CD14-positive monocyte (primary cell): ENCODE measurements around the gene MYOM1. TPM values are rescaled to one million over a fixed set of nuclear protein-coding genes. Genes with fewer than 3 reads are reported as not detected.

Source experiments
- DNase-seq, 3 donors: peaks; one replicate each; pipeline ENCODE4 v3.0.0-alpha.2; 2011 to 2022
- H2AFZ ChIP-seq: 2 replicates; pipeline ENCODE4 v1.6.0; 2012; ENCODE audit warnings: mild to moderate bottlenecking, low read depth, low read length, inconsistent platforms; ENCODE audit not compliant: insufficient read depth, poor library complexity, severe bottlenecking
- H3K27ac ChIP-seq, 2 donors: 1 replicate in 1 of 2; 2 replicates in 1 of 2; pipeline ENCODE4 v1.5.1; 2012 to 2013; ENCODE audit warnings: low read length in 2 of 2, control low read depth in 1 of 2, inconsistent platforms in 1 of 2, low read depth in 1 of 2, mild to moderate bottlenecking in 1 of 2
- H3K27me3 ChIP-seq, 2 donors: one replicate each; pipeline versions ENCODE4 v1.6.0 to v1.6.1; 2011 to 2013; ENCODE audit warnings: low read length in 2 of 2; ENCODE audit not compliant: control insufficient read depth in 2 of 2, insufficient read depth in 2 of 2
- H3K36me3 ChIP-seq, 2 donors: replicated peaks in 1 of 2; 1 replicate in 1 of 2; 2 replicates in 1 of 2; pipeline versions ENCODE4 v1.5.1 to v1.6.1; 2012 to 2013; ENCODE audit warnings: low read length in 2 of 2, control low read depth in 1 of 2, inconsistent platforms in 1 of 2, mild to moderate bottlenecking in 1 of 2; ENCODE audit not compliant: insufficient read depth in 2 of 2, control insufficient read depth in 1 of 2
- H3K4me1 ChIP-seq, 2 donors: 1 replicate in 1 of 2; 2 replicates in 1 of 2; pipeline versions ENCODE4 v1.5.1 to v1.6.1; 2012 to 2013; ENCODE audit warnings: low read length in 2 of 2, control low read depth in 1 of 2, inconsistent platforms in 1 of 2, mild to moderate bottlenecking in 1 of 2, moderate library complexity in 1 of 2; ENCODE audit not compliant: insufficient read depth in 2 of 2, control insufficient read depth in 1 of 2
- H3K4me2 ChIP-seq: replicated peaks from 2 replicates; pipeline ENCODE3; 2012; ENCODE audit warnings: low read length, moderate library complexity, mild to moderate bottlenecking; ENCODE audit not compliant: poor library complexity, severe bottlenecking; ENCODE audit errors: extremely low read depth
- H3K4me3 ChIP-seq, 3 experiments: fragments of 200-600 bp in 1 of 3; sonication (generic) in 1 of 3; replicated peaks in 1 of 3; 1 replicate in 2 of 3; 2 replicates in 1 of 3; pipeline ENCODE4 v1.5.1; 2011 to 2013; ENCODE audit warnings: low read length in 3 of 3, mild to moderate bottlenecking in 3 of 3, control low read depth in 2 of 3, low read depth in 2 of 3, inconsistent platforms in 1 of 3, moderate library complexity in 1 of 3
- H3K79me2 ChIP-seq: 2 replicates; pipeline ENCODE4 v1.6.0; 2012; ENCODE audit warnings: mild to moderate bottlenecking, control low read depth, inconsistent platforms, low read length, moderate library complexity; ENCODE audit not compliant: insufficient read depth
- H3K9ac ChIP-seq: 2 replicates; pipeline ENCODE4 v1.6.0; 2017; ENCODE audit warnings: low read length, mild to moderate bottlenecking; ENCODE audit not compliant: insufficient read depth, poor library complexity, severe bottlenecking
- H3K9me3 ChIP-seq, 2 donors: replicated peaks in 1 of 2; 1 replicate in 1 of 2; 2 replicates in 1 of 2; pipeline versions ENCODE4 v1.5.1 to v1.6.1; 2012 to 2013; ENCODE audit warnings: low read length in 2 of 2, control low read depth in 1 of 2; ENCODE audit not compliant: control insufficient read depth in 1 of 2, insufficient read depth in 1 of 2
- H4K20me1 ChIP-seq: 2 replicates; pipeline ENCODE4 v1.6.0; 2012; ENCODE audit warnings: mild to moderate bottlenecking, low read length, control low read depth, moderate library complexity; ENCODE audit not compliant: insufficient read depth
- H3K27ac Mint-ChIP-seq, 7 donors: one replicate each; pipeline ENCODE4 v1.8.0; 2020; ENCODE audit warnings: mild to moderate bottlenecking in 7 of 7, mixed read lengths in 7 of 7, moderate library complexity in 6 of 7, inconsistent platforms in 2 of 7
- H3K27me3 Mint-ChIP-seq, 3 donors: one replicate each; pipeline ENCODE4 v1.8.0; 2021 to 2022; ENCODE audit warnings: low read depth in 3 of 3, mild to moderate bottlenecking in 3 of 3, mixed read lengths in 3 of 3, moderate library complexity in 3 of 3, inconsistent platforms in 1 of 3
- H3K36me3 Mint-ChIP-seq, 2 donors: one replicate each; pipeline ENCODE4 v1.8.0; 2020; ENCODE audit warnings: mixed read lengths in 2 of 2, inconsistent platforms in 1 of 2, mild to moderate bottlenecking in 1 of 2
- H3K4me1 Mint-ChIP-seq: one replicate; pipeline ENCODE4 v1.8.0; 2020; ENCODE audit warnings: mild to moderate bottlenecking, mixed read lengths
- H3K4me3 Mint-ChIP-seq, 2 donors: one replicate each; pipeline ENCODE4 v1.8.0; 2020; ENCODE audit warnings: mild to moderate bottlenecking in 2 of 2, mixed read lengths in 2 of 2, moderate library complexity in 1 of 2
- H3K9me3 Mint-ChIP-seq, 7 donors: one replicate each; pipeline ENCODE4 v1.8.0; 2020 to 2022; ENCODE audit warnings: mixed read lengths in 7 of 7, mild to moderate bottlenecking in 6 of 7, moderate library complexity in 6 of 7, inconsistent platforms in 2 of 7
- WGBS: methylation state at CpG from one replicate; pipeline ENCODE4 v1.1.5; 2013; ENCODE audit warnings: missing lambda C conversion rate; ENCODE audit not compliant: insufficient coverage; 5-methylcytosine and 5-hydroxymethylcytosine counted together
- intact Hi-C, 2 donors: fragments of 100-400 bp; cut with micrococcal nuclease; formaldehyde crosslinking; loops; one replicate each; pipeline versions ENCODE4 v1.15.0 to v1.15.1; 2023
- polyA plus RNA-seq, 3 donors: library from polyadenylated mRNA; depleted of rRNA in 1 of 3; unstranded in 2 of 3; stranded (reverse) in 1 of 3; fragments of 300-500 nt in 2 of 3; fragments of >200 nt in 1 of 3; fragmentation: Illumina TruSeq in 2 of 3; gene quantifications; 1 replicate in 2 of 3; 2 replicates in 1 of 3; pipeline ENCODE4 v1.2.3, GENCODE V29; 2012 to 2021
- TF ChIP-seq, protein P1 (sequence below): fragments of 200-600 bp; IDR thresholded peaks from one replicate; pipeline ENCODE4 v1.8.0; 2022; ENCODE audit warnings: antibody characterized with exemption, mild to moderate bottlenecking

MYOM1 gene
- polyA plus RNA-seq, 3 donors = 0.05 to 0.95 (median 0.22) TPM

DNA sequence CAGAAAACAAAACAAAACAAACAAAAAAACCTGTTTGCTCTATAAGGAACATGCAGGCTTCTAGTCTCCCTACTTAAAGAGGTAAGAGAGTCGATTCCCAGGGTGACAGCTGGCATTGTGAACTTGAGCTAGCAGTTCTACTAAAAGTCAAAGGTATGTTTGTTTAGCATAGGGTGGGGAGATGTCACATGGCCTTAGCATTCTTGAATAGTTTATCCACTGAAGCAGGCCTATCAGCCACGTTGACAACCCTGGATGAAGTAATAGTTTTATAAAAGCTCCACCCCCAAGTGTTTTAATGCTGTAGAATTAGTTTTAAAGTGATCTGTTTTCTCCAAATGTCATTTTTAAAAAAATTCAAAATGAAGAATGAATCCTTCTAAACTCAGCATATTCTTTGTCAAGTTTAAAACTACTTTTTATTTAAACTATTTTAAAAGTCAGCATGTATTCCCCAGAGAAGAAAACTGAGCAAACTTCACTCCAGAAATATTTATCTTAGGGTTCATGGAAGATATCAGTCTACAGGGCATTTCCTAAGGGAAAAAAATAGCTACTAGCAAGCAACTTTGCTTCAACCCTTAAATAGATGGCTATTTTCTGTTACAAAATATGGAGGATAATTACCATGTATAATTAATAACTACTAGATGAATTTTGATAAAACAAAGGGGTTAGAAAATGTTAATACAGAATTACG, 1.7 kb downstream of the MYOM1 start:
- peaks cover 5% of the 10 kb centered on the region for H3K4me1 Mint-ChIP-seq
- Histone ChIP-seq H3K9me3 (no peaks in the 10 kb centered on the region), H3K9ac (no peak overlapping the region), H3K27ac (no peak overlapping the region), H3K27me3 (no peaks in the 10 kb centered on the region), H2AFZ (no peak overlapping the region), H3K36me3 (no peaks in the 10 kb centered on the region), H3K4me3 (no peak overlapping the region), H3K4me1 (no peaks in the 10 kb centered on the region), H4K20me1 (no peaks in the 10 kb centered on the region), H3K4me2 (no peak overlapping the region), H3K79me2 (no peaks in the 10 kb centered on the region)
- 100% methylated on average over 1 of the region's 3 CpGs for WGBS
- DNase-seq = no peak
- no peaks in the 10 kb centered on the region for H3K27me3 Mint-ChIP-seq
- H3K27ac Mint-ChIP-seq = no peak overlapping the region
- intact Hi-C loops = no loop called here
- H3K9me3 Mint-ChIP-seq = peaks cover 0 to 8% (median 2%) of the 10 kb centered on the region in 7 donors
- no peaks in the 10 kb centered on the region for H3K36me3 Mint-ChIP-seq
- TF ChIP-seq, protein P1, sequence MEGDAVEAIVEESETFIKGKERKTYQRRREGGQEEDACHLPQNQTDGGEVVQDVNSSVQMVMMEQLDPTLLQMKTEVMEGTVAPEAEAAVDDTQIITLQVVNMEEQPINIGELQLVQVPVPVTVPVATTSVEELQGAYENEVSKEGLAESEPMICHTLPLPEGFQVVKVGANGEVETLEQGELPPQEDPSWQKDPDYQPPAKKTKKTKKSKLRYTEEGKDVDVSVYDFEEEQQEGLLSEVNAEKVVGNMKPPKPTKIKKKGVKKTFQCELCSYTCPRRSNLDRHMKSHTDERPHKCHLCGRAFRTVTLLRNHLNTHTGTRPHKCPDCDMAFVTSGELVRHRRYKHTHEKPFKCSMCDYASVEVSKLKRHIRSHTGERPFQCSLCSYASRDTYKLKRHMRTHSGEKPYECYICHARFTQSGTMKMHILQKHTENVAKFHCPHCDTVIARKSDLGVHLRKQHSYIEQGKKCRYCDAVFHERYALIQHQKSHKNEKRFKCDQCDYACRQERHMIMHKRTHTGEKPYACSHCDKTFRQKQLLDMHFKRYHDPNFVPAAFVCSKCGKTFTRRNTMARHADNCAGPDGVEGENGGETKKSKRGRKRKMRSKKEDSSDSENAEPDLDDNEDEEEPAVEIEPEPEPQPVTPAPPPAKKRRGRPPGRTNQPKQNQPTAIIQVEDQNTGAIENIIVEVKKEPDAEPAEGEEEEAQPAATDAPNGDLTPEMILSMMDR = no peak
- no peak overlapping the region for H3K4me3 Mint-ChIP-seq

DNA sequence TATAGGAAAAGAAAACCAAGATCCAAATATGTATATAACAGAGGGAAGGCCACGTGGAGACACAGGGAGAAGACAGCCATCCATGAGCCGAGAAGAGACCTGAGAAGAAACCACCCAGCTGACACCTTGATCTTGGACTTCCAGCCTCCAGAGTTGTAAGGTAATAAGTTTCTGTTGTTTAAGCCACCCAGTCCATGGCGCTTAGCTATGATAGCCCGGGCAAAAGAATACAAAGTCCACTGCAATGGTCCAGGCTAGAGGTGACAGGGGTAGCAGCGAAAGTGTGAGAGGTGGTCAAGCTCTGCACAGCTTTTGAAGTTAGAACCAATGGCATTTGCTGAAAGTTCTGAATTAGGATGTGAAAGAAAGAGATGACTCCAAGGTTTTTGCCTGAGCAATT, 2.8 kb downstream of the MYOM1 start:
- Histone ChIP-seq H3K79me2 (no peaks in the 10 kb centered on the region), H2AFZ (no peak overlapping the region), H3K4me3 (no peak overlapping the region), H3K27me3 (no peaks in the 10 kb centered on the region), H3K4me2 (no peak overlapping the region), H4K20me1 (no peaks in the 10 kb centered on the region), H3K9ac (no peak overlapping the region), H3K4me1 (no peaks in the 10 kb centered on the region), H3K36me3 (no peaks in the 10 kb centered on the region), H3K9me3 (no peaks in the 10 kb centered on the region), H3K27ac (no peak overlapping the region)
- Mint-ChIP-seq H3K9me3 (peaks cover 0 to 8% (median 2%) of the 10 kb centered on the region in 7 donors), H3K4me3 (no peak overlapping the region), H3K4me1 (peaks cover 6% of the 10 kb centered on the region), H3K27ac (no peak overlapping the region), H3K27me3 (no peaks in the 10 kb centered on the region), H3K36me3 (no peaks in the 10 kb centered on the region)
- no peak for DNase-seq
- intact Hi-C loops = no loop called here
- 100% methylated on average over 4 of the region's 5 CpGs for WGBS
- TF ChIP-seq, protein P1 = no peak
